Measurements from ENCODE around the gene PAN2.
A peak's percentile ranks its signal among the peaks of the same experiment; 100 is the strongest.

Gene PAN2

DNA sequence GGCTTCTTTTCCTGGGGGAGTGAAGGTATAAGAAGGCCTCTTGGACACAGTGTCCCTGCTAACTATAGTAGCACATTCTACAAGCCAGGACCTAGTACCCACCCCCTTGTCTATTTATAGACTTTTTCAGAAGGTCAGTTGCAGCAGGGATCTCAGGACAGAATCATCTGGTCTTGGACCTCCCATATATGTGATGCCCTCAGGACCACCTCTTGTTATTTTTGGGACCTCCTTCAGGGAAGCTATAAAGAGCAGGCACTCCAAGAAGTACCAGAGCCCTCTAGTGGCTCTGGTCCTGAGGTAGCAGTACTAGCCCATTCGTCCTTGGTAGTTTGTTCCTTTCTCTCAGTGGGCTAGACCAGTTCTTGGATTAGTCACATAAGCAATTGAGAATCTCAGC lies 62.8 kb downstream of the PAN2 start:
- Histone ChIP-seq H3K27ac (replicated peaks) (no peak overlapping the region), H3K4me3 (replicated peaks; ENCODE audit: insufficient read depth, low read length) (no peak overlapping the region), H3K27me3 (ENCODE audit: insufficient read depth, poor library complexity, severe bottlenecking) (no peaks in the 10 kb centered on the region)
- DNase-seq (ENCODE audit: low read depth in 1 of 2, low spot score in 1 of 2): no peak
- TF ChIP-seq CTCF (IDR thresholded peaks at IDR 0.05; ENCODE audit: insufficient read depth, low read length): peak; percentile 33
- TF ChIP-seq GABPA (IDR thresholded peaks at IDR 0.05; ENCODE audit: low read depth): no peak

DNA sequence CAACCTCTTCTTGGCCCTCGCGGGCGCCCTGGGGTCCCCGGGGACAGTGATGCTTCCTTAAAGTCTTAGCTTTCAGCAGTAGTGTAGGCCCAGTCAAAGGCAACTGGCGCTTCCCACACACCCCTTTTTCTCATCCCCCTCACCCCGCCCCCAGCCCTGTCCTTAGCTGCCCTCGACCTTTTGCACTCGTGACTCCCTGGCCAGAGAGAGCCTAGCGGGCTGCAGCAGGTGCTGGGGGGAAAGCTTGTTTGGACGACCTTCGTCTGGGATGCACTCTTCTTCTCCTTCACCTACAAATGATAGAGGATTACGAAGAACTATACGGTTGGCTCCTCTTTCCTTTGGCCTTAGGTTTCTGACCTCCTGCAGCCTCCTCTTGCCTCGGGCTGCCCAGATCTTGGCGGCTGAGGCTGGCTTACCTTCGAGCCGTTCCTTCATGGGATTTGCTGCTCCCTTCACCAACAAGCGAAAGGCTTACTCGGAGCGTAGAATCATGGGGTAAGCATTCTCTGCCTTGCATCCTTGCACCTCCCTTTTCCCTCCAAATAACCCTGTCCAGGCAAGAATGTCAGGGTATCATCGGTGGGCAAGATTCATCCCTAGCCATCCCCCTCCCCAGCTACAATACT lies 66.2 kb downstream of the PAN2 start:
- peak; percentile 41 to 48 for DNase-seq (ENCODE audit: low read depth in 1 of 2, low spot score in 1 of 2)
- Histone ChIP-seq H3K4me3 (replicated peaks; ENCODE audit: insufficient read depth, low read length) (peak overlapping the region; percentile 82), H3K27me3 (ENCODE audit: insufficient read depth, poor library complexity, severe bottlenecking) (no peaks in the 10 kb centered on the region), H3K27ac (replicated peaks) (no peak overlapping the region)
- TF ChIP-seq GABPA (IDR thresholded peaks at IDR 0.05; ENCODE audit: low read depth): no peak
- TF ChIP-seq POLR2AphosphoS5 (IDR thresholded peaks at IDR 0.05; ENCODE audit: low read depth): no peak
- TF ChIP-seq CTCF (IDR thresholded peaks at IDR 0.05; ENCODE audit: insufficient read depth, low read length): no peak
- TF ChIP-seq, protein P1, sequence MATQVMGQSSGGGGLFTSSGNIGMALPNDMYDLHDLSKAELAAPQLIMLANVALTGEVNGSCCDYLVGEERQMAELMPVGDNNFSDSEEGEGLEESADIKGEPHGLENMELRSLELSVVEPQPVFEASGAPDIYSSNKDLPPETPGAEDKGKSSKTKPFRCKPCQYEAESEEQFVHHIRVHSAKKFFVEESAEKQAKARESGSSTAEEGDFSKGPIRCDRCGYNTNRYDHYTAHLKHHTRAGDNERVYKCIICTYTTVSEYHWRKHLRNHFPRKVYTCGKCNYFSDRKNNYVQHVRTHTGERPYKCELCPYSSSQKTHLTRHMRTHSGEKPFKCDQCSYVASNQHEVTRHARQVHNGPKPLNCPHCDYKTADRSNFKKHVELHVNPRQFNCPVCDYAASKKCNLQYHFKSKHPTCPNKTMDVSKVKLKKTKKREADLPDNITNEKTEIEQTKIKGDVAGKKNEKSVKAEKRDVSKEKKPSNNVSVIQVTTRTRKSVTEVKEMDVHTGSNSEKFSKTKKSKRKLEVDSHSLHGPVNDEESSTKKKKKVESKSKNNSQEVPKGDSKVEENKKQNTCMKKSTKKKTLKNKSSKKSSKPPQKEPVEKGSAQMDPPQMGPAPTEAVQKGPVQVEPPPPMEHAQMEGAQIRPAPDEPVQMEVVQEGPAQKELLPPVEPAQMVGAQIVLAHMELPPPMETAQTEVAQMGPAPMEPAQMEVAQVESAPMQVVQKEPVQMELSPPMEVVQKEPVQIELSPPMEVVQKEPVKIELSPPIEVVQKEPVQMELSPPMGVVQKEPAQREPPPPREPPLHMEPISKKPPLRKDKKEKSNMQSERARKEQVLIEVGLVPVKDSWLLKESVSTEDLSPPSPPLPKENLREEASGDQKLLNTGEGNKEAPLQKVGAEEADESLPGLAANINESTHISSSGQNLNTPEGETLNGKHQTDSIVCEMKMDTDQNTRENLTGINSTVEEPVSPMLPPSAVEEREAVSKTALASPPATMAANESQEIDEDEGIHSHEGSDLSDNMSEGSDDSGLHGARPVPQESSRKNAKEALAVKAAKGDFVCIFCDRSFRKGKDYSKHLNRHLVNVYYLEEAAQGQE (IDR thresholded peaks at IDR 0.05; ENCODE audit: insufficient replicate concordance, low read depth): no peak
- no peak for TF ChIP-seq SPI1 (IDR thresholded peaks at IDR 0.05; ENCODE audit: borderline replicate concordance, low read depth)

DNA sequence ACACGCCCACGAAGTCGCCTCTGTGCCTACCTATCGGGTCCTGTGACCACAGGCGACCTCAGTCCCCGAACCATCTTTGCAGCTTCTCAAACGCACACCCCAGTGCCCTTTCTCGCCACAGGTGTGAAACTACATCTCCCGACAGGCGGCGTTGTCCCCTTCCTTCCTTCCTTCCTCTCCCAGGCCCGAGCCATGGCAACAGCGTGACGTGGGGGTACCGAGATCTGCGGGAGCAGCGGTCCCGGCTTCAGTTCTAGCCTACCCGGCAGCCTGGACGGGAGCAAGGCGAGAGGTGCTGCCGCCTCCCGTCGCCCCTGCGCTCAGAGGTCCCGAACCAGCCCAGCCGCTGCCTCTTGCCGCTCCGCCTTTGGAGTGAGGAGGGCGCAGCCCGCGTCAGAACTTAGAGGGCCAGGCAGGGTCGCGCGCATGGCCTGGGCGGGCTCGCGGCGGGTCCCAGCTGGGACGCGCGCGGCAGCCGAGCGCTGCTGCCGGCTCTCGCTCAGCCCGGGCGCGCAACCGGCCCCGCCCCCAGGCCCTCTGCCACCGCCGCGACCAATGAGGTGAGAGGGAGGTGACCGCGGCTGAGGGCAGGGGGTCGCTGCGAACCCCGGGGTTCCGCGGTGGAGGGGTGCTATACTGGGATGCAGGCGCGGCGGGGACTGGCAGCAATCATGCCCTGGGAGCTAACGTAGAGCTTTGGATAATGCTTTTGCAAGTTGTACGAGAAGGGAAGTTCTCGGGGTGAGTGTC lies 66.9 kb downstream of the PAN2 start, which contains the start of gene COQ10A:
Gene COQ10A (plus strand): TSS at position 250 of the 750 bp plus-strand sequence. CDS start 177 bp downstream, at position 427.
- Histone ChIP-seq H3K27ac (replicated peaks) (peak within 1 kb of the TSS; percentile 68), H3K4me3 (replicated peaks; ENCODE audit: insufficient read depth, low read length) (peak within 1 kb of the TSS; percentile 82), H3K27me3 (ENCODE audit: insufficient read depth, poor library complexity, severe bottlenecking) (no peaks in the 10 kb centered on the region)
- DNase-seq (ENCODE audit: low read depth in 1 of 2, low spot score in 1 of 2): peak; percentile 76 to 89
- peak; percentile 70; the same call in 1 of the 2 replicates for TF ChIP-seq GABPA (IDR thresholded peaks at IDR 0.05; ENCODE audit: low read depth)
- TF ChIP-seq SPI1 (IDR thresholded peaks at IDR 0.05; ENCODE audit: borderline replicate concordance, low read depth): peak; percentile 60; the same call in 1 of the 2 replicates
- TF ChIP-seq CTCF (IDR thresholded peaks at IDR 0.05; ENCODE audit: insufficient read depth, low read length): peak; percentile 15
- TF ChIP-seq POLR2AphosphoS5 (IDR thresholded peaks at IDR 0.05; ENCODE audit: low read depth): peak; percentile 23; the same call in 1 of the 2 replicates
- TF ChIP-seq, protein P1 (IDR thresholded peaks at IDR 0.05; ENCODE audit: insufficient replicate concordance, low read depth): no peak
